ENCODE results near the gene ATP6V0E2. TPM values are rescaled to one million over a fixed set of nuclear protein-coding genes. Genes with fewer than 3 reads are reported as not detected.

ATP6V0E2 gene
- total and polyA plus RNA-seq, 12 donors: 27.5 to 119 (median 88.4) TPM

GRCh38 chr7:149878523-149878921, 4.8 kb downstream of the ATP6V0E2 start:
- H3K27ac ChIP-seq: no peak overlapping the region
- TF ChIP-seq CTCF (IDR thresholded peaks at IDR 0.05): no peak
- H3K9me3 ChIP-seq: no peaks in the 10 kb centered on the region
- 91 to 93% methylated on average over 11 to 13 of the region's 13 CpGs for WGBS, 2 donors
- H3K36me3 ChIP-seq: peaks cover 0 to 28% (median 0%) of the 10 kb centered on the region in 9 donors
- ATAC-seq (no peak), DNase-seq (no peak)
- intact Hi-C loops (cut with DNase I): no loop called here
- H3K4me1 ChIP-seq: peaks cover 13 to 48% (median 28%) of the 10 kb centered on the region in 9 donors
- no peak overlapping the region for H3K4me3 ChIP-seq
- no peaks in the 10 kb centered on the region for H3K27me3 ChIP-seq

- ATAC-seq (no peak), DNase-seq (no peak)
- Histone ChIP-seq H3K4me3 (no peak overlapping the region), H3K9me3 (no peaks in the 10 kb centered on the region), H3K27ac (no peak overlapping the region), H3K27me3 (no peaks in the 10 kb centered on the region), H3K36me3 (peaks cover 0 to 28% (median 0%) of the 10 kb centered on the region in 9 donors), H3K4me1 (peaks cover 16 to 51% (median 30%) of the 10 kb centered on the region in 9 donors)
- intact Hi-C loops (cut with DNase I): no loop called here
- WGBS, 2 donors: 88 to 90% methylated on average over 14 of the region's 14 CpGs
- TF ChIP-seq CTCF (IDR thresholded peaks at IDR 0.05): no peak
These were observed 5.5 kb downstream of the ATP6V0E2 start for GRCh38 chr7:149879271-149879743.

GRCh38 chr7:149879766-149880637, 6.2 kb downstream of the ATP6V0E2 start:
- peaks cover 16 to 51% (median 32%) of the 10 kb centered on the region in 9 donors for H3K4me1 ChIP-seq
- intact Hi-C loops (cut with DNase I): loop anchor here in 7 of 10 donors (5.0 to 10.0 kb wide), 3 partner anchors 165 to 392 kb away; no protein-coding TSS in a partner anchor
- peak overlapping the region in 5 of 10 donors; percentile 29 to 73 (median 31) for H3K27ac ChIP-seq

More at GRCh38 chr7:149879766-149880637, 6.2 kb downstream of the ATP6V0E2 start:
- no peak overlapping the region for H3K4me3 ChIP-seq
- no peaks in the 10 kb centered on the region for H3K9me3 ChIP-seq
- no peaks in the 10 kb centered on the region for H3K27me3 ChIP-seq
- DNase-seq (no peak), ATAC-seq (no peak)
- peaks cover 0 to 28% (median 0%) of the 10 kb centered on the region in 9 donors for H3K36me3 ChIP-seq
- 91 to 95% methylated on average over 16 of the region's 16 CpGs for WGBS, 2 donors
- no peak for TF ChIP-seq CTCF (IDR thresholded peaks at IDR 0.05)
